SK-N-MC (cell line): ENCODE data around the gene GDAP2.

Experiments used
- DNase-seq: peaks from one replicate; pipeline ENCODE4 v3.0.0-alpha.2; 2011; ENCODE audit warnings: low read depth, low spot score
- H3K27ac ChIP-seq: fragments of 200-600 bp; sonication (generic); 2 replicates; pipeline ENCODE4 v1.5.1; 2016; ENCODE audit warnings: mixed run types
- H3K36me3 ChIP-seq: fragments of 200-600 bp; sonication (generic); 2 replicates; pipeline ENCODE4 v1.6.1; 2017; ENCODE audit warnings: antibody characterized with exemption, low read length, mixed read lengths; ENCODE audit not compliant: insufficient read depth
- H3K4me3 ChIP-seq: fragments of 200-600 bp; sonication (generic); 2 replicates; pipeline ENCODE4 v1.5.1; 2016
- H3K9ac ChIP-seq: fragments of 200-600 bp; sonication (generic); 2 replicates; pipeline ENCODE4 v1.8.0; 2017; ENCODE audit warnings: mixed run types, mixed read lengths; ENCODE audit not compliant: insufficient read length
- H3K9me3 ChIP-seq: fragments of 200-600 bp; sonication (generic); 2 replicates; pipeline ENCODE4 v1.6.1; 2017; ENCODE audit warnings: low read depth, mild to moderate bottlenecking, antibody characterized with exemption, low read length, moderate library complexity, mixed read lengths
- EZH2 ChIP-seq: fragments of 200-600 bp; sonication (generic); IDR thresholded peaks from one replicate; pipeline ENCODE4 v1.6.1; 2017; ENCODE audit warnings: antibody characterized with exemption
- FOXP2 ChIP-seq: optimal IDR thresholded peaks from 2 replicates; pipeline ENCODE3; 2011; ENCODE audit warnings: mild to moderate bottlenecking, moderate library complexity; ENCODE audit not compliant: insufficient read depth; ENCODE audit errors: extremely low read length, control extremely low read depth
- POLR2AphosphoS5 ChIP-seq: IDR thresholded peaks from 2 replicates; pipeline ENCODE4 v1.6.1; 2012; ENCODE audit warnings: mild to moderate bottlenecking, low read depth, low read length, borderline replicate concordance

The GDAP2 gene

GRCh38 chr1:117842408-117843170, 86.8 kb downstream of the GDAP2 start:
- Histone ChIP-seq H3K4me3 (no peak overlapping the region), H3K9ac (no peak overlapping the region), H3K36me3 (no peaks in the 10 kb centered on the region), H3K27ac (no peak overlapping the region), H3K9me3 (no peaks in the 10 kb centered on the region)
- TF ChIP-seq POLR2AphosphoS5: no peak
- no peak for TF ChIP-seq EZH2
- TF ChIP-seq FOXP2: no peak
- no peak for DNase-seq

- TF ChIP-seq FOXP2 (no peak), POLR2AphosphoS5 (no peak), EZH2 (no peak)
- Histone ChIP-seq H3K27ac (no peak overlapping the region), H3K36me3 (no peaks in the 10 kb centered on the region), H3K9ac (no peak overlapping the region), H3K4me3 (no peak overlapping the region), H3K9me3 (no peaks in the 10 kb centered on the region)
- no peak for DNase-seq
Measured at GRCh38 chr1:117841117-117841650, 88.2 kb downstream of the GDAP2 start.

- no peak overlapping the region for H3K9ac ChIP-seq
- TF ChIP-seq POLR2AphosphoS5: no peak
- TF ChIP-seq FOXP2: no peak
- no peak for TF ChIP-seq EZH2
- no peak overlapping the region for H3K4me3 ChIP-seq
- no peak for DNase-seq
- H3K36me3 ChIP-seq: no peaks in the 10 kb centered on the region
- no peaks in the 10 kb centered on the region for H3K9me3 ChIP-seq
- no peak overlapping the region for H3K27ac ChIP-seq
Measured at GRCh38 chr1:117838911-117839310, 90.5 kb downstream of the GDAP2 start.

- Histone ChIP-seq H3K4me3 (no peak overlapping the region), H3K9me3 (no peaks in the 10 kb centered on the region), H3K36me3 (no peaks in the 10 kb centered on the region), H3K27ac (no peak overlapping the region), H3K9ac (no peak overlapping the region)
- DNase-seq: no peak
- TF ChIP-seq EZH2: no peak
- TF ChIP-seq FOXP2: no peak
- no peak for TF ChIP-seq POLR2AphosphoS5
Measured at GRCh38 chr1:117836069-117836468, 93.4 kb downstream of the GDAP2 start.

GRCh38 chr1:117834416-117834815, 95.0 kb downstream of the GDAP2 start:
- H3K9ac ChIP-seq: no peak overlapping the region
- no peaks in the 10 kb centered on the region for H3K9me3 ChIP-seq
- no peak for DNase-seq
- no peaks in the 10 kb centered on the region for H3K36me3 ChIP-seq
- no peak overlapping the region for H3K27ac ChIP-seq
- no peak overlapping the region for H3K4me3 ChIP-seq
- no peak for TF ChIP-seq FOXP2
- no peak for TF ChIP-seq EZH2
- TF ChIP-seq POLR2AphosphoS5: no peak

- Histone ChIP-seq H3K4me3 (no peak overlapping the region), H3K9ac (no peak overlapping the region), H3K27ac (no peak overlapping the region), H3K36me3 (no peaks in the 10 kb centered on the region), H3K9me3 (no peaks in the 10 kb centered on the region)
- no peak for TF ChIP-seq POLR2AphosphoS5
- no peak for TF ChIP-seq FOXP2
- TF ChIP-seq EZH2: no peak
- no peak for DNase-seq
Measured at GRCh38 chr1:117832453-117832852, 97.0 kb downstream of the GDAP2 start.

GRCh38 chr1:117830222-117830621, 99.2 kb downstream of the GDAP2 start:
- DNase-seq: no peak
- TF ChIP-seq EZH2: no peak
- no peak for TF ChIP-seq POLR2AphosphoS5
- TF ChIP-seq FOXP2: no peak
- Histone ChIP-seq H3K9me3 (no peaks in the 10 kb centered on the region), H3K27ac (no peak overlapping the region), H3K4me3 (no peak overlapping the region), H3K36me3 (no peaks in the 10 kb centered on the region), H3K9ac (no peak overlapping the region)

- TF ChIP-seq EZH2 (no peak), FOXP2 (no peak), POLR2AphosphoS5 (no peak)
- H3K4me3 ChIP-seq: no peak overlapping the region
- H3K9me3 ChIP-seq: no peaks in the 10 kb centered on the region
- H3K36me3 ChIP-seq: no peaks in the 10 kb centered on the region
- H3K27ac ChIP-seq: no peak overlapping the region
- DNase-seq: no peak
- no peak overlapping the region for H3K9ac ChIP-seq
Measured at GRCh38 chr1:117828201-117828600, 101.2 kb downstream of the GDAP2 start.
